ENCODE measurements around the gene MYEOV.

The MYEOV gene

DNA sequence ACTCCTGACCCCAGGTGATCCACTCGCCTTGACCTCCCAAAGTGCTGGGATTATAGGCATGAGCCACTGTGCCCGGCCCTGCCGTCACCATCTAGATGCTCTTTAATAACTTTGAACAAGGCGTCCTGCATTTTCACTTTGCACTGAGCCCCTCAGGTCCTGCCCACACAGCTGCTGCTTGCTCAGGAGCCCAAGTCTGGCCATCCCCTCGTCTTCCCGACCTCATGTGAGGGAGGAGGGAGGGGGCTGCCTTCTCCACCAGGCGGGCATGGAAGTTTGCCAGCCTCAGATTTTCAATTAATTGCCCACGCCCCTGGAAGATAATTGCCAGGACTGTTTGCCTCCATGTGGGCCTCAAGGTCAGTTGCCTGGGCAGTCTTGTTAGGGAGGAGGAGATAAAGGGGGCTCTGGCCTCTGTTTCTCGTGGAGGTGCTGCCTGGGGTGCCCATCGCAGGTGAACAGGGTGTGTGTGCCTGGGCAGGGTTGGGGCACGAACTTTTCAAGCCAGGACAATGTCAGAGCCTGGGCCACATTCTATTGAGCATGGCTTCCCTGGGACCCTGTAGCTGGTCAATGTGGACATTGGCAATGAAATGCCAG is 27.9 kb upstream of the MYEOV start:
- no peak overlapping the region for H3K4me3 ChIP-seq (ENCODE audit: low read length)
- DNase-seq (ENCODE audit: low read depth): no peak
- TF ChIP-seq, protein P1, sequence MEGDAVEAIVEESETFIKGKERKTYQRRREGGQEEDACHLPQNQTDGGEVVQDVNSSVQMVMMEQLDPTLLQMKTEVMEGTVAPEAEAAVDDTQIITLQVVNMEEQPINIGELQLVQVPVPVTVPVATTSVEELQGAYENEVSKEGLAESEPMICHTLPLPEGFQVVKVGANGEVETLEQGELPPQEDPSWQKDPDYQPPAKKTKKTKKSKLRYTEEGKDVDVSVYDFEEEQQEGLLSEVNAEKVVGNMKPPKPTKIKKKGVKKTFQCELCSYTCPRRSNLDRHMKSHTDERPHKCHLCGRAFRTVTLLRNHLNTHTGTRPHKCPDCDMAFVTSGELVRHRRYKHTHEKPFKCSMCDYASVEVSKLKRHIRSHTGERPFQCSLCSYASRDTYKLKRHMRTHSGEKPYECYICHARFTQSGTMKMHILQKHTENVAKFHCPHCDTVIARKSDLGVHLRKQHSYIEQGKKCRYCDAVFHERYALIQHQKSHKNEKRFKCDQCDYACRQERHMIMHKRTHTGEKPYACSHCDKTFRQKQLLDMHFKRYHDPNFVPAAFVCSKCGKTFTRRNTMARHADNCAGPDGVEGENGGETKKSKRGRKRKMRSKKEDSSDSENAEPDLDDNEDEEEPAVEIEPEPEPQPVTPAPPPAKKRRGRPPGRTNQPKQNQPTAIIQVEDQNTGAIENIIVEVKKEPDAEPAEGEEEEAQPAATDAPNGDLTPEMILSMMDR (conservative IDR thresholded peaks at IDR 0.05; ENCODE audit: low read depth, low read length): no peak

DNA sequence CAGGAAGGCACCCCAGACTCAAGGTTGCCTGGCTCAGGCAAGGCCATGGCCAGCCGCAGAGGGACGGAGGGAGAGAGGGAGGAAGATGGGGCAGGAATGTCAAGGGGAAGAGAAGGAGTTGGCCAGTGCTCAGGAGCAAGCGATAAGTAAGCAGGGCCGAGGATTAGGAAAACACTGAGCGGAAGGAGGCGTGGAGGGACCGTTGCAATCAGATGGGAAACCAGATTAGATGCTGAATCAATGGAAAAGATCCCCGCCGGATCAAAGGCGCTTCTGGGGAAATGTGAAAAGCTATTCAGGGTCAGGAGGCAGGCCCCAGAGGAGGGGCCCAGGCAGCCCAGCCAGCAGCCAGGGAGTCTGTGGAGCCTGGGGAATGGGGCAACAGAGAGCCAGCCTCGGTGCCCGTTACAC is 26.6 kb upstream of the MYEOV start:
- no peak for DNase-seq (ENCODE audit: low read depth)
- no peak overlapping the region for H3K4me3 ChIP-seq (ENCODE audit: low read length)
- TF ChIP-seq, protein P1 (conservative IDR thresholded peaks at IDR 0.05; ENCODE audit: low read depth, low read length): no peak

DNA sequence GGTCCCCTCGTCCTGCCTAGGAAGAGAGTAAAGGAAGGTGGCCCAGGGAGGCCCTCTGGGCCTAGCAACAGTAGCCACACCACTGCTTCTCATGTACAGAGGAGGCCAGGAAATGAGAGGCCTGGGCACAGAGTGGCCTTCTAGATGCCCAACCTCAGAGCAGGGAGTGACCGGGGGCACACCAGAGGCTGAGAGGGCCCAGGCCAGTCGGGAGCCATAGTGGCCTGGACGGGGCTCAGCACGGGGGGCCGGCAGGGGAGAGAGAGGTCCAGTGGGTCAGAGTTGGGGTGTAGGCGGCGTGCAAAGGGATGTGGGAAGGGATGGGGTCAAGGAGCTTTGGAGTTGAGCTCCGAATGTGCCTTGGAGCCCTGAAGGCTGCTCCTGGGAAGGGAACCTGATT is 25.0 kb upstream of the MYEOV start:
- H3K4me3 ChIP-seq (ENCODE audit: low read length): no peak overlapping the region
- DNase-seq (ENCODE audit: low read depth): no peak
- TF ChIP-seq, protein P1 (conservative IDR thresholded peaks at IDR 0.05; ENCODE audit: low read depth, low read length): no peak

DNA sequence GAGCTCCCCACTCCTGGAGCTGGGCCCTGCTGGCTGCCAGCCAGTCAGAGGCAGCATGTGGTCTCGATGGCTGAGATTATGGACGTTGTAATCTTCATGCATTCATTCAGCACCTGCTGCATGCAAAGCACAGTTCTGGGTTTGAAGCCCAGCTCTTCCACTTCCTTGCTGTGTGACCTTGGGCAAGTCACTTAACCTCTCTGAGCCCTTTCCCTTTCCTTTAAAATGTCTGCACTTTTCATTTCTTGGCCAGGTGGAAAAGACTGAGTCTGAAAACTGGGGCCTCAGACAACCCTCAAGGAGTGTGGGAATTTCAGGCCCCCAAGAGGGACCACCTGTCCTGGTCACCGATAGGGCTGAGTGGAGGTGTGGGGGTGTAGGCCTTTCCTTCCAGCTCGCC is 24.6 kb upstream of the MYEOV start:
- H3K4me3 ChIP-seq (ENCODE audit: low read length): no peak overlapping the region
- no peak for DNase-seq (ENCODE audit: low read depth)
- TF ChIP-seq, protein P1 (conservative IDR thresholded peaks at IDR 0.05; ENCODE audit: low read depth, low read length): no peak

DNA sequence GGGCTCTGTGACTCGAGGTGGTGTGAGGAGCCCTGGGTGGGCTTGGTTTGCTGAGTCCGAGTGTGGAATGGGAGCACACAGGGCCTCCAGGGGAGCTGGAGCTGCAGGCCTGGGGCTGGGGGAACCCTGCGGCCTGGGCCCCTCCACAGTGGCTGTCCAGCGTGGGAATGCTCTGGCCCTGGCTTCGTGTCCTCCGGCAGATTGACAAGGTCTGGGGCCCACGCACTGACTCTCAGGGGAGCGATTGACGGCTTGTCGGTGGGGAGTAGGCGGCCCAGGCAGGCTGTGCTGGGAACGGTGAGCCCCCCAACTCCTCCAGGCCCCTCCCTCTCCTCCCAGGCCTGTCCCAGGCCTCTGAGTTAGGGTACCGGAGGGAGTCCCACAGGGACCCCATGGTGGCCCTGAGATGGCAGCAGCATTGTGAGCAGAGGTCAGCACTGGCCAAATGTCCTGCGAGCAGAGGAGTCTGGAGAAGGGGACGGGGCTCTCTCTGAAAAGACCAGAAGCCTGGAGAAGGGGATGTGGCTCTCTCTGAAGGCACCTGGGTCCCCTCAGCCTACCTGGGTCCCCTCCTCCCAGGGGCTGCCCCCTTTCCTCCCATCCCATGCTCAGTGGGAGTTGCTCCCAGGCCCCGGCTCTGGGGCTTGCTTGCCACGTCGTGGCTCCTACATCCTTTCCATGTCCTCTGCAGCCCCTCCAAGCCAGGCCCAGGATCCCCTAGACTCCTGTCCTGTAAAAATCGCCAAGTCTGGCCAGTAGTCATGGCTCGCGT is 23.8 kb upstream of the MYEOV start:
- TF ChIP-seq, protein P1 (conservative IDR thresholded peaks at IDR 0.05; ENCODE audit: low read depth, low read length): no peak
- no peak for DNase-seq (ENCODE audit: low read depth)
- no peak overlapping the region for H3K4me3 ChIP-seq (ENCODE audit: low read length)

DNA sequence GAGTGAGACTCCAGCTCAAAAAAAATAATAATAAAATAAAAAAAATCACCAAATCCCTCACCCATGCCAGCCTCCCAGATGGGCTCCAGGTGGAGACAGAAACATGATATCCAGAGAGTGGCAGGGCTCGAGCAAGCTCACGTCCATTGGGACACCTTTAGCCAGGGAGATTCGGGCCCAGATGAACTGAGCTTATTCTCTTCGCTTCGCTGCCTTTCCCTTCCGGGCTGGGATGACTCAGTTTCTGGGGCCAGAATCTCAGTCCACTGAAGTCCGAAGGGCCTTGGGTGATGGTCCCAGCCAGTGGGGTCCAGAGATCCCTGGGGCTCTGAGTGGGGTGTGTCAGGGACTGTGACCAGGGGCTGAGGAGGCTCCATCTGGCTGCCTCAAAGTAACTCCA is 23.0 kb upstream of the MYEOV start:
- H3K4me3 ChIP-seq (ENCODE audit: low read length): no peak overlapping the region
- TF ChIP-seq, protein P1 (conservative IDR thresholded peaks at IDR 0.05; ENCODE audit: low read depth, low read length): no peak
- DNase-seq (ENCODE audit: low read depth): no peak

DNA sequence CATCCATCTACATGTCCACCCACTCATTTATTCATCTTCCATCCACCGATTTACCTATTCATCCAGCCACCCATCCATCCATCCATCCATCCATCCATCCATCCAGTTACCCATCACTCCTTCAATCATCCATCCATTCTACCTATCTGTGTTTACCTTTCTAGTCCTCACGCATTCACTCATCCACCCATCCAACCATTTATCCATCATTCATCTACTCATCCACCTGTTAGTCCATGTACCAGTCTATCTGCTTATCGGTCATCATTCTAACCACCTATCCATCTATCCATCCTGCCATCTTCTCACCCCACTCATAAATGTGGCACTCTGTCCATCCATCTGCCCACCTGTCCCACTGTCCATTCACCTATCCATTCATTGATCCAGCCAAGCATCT is 21.9 kb upstream of the MYEOV start:
- TF ChIP-seq, protein P1 (conservative IDR thresholded peaks at IDR 0.05; ENCODE audit: low read depth, low read length): no peak
- no peak overlapping the region for H3K4me3 ChIP-seq (ENCODE audit: low read length)
- no peak for DNase-seq (ENCODE audit: low read depth)

Measured in retinal pigment epithelial cell (primary cell).